Astrocyte (in vitro differentiated cells and primary cell): Measurements from ENCODE around the gene ZBTB45. TPM values are rescaled to one million over a fixed set of nuclear protein-coding genes. Genes with fewer than 3 reads are reported as not detected.

Experiments used
- DNase-seq: peaks from one replicate; pipeline ENCODE4 v3.0.0-alpha.2; 2010; ENCODE audit warnings: low read depth
- FAIRE-seq: peaks from 2 replicates; lab custom pipeline; 2011; peaks lifted over from hg19 to GRCh38; lab: Jason Lieb, UNC
- H2AFZ ChIP-seq: 2 replicates; pipeline ENCODE4 v1.6.0; 2012; ENCODE audit warnings: low read depth, low read length, inconsistent platforms
- H3K27ac ChIP-seq: 2 replicates; pipeline ENCODE4 v1.5.1; 2011; ENCODE audit warnings: low read depth, low read length, inconsistent platforms
- H3K27me3 ChIP-seq: 2 replicates; pipeline ENCODE4 v1.6.0; 2011; ENCODE audit warnings: low read length, inconsistent platforms; ENCODE audit not compliant: insufficient read depth
- H3K36me3 ChIP-seq: 2 replicates; pipeline ENCODE4 v1.5.1; 2011; ENCODE audit warnings: low read length, inconsistent platforms; ENCODE audit not compliant: insufficient read depth
- H3K4me1 ChIP-seq: 2 replicates; pipeline ENCODE4 v1.5.1; 2011; ENCODE audit warnings: low read length, inconsistent platforms; ENCODE audit not compliant: insufficient read depth
- H3K4me2 ChIP-seq: 2 replicates; pipeline ENCODE4 v1.6.0; 2012; ENCODE audit warnings: low read length, inconsistent platforms
- H3K4me3 ChIP-seq: 2 replicates; pipeline ENCODE4 v1.5.1; 2011; ENCODE audit warnings: low read depth, mild to moderate bottlenecking, low read length, inconsistent platforms; ENCODE audit not compliant: insufficient read depth
- H3K79me2 ChIP-seq: 2 replicates; pipeline ENCODE4 v1.6.0; 2012; ENCODE audit warnings: mild to moderate bottlenecking, low read length, inconsistent platforms; ENCODE audit not compliant: insufficient read depth
- H3K9ac ChIP-seq: 2 replicates; pipeline ENCODE4 v1.6.0; 2012; ENCODE audit warnings: mild to moderate bottlenecking, low read length, inconsistent platforms
- H3K9me3 ChIP-seq: 2 replicates; pipeline ENCODE4 v1.5.1; 2012; ENCODE audit warnings: low read depth, mild to moderate bottlenecking, low read length, inconsistent platforms; ENCODE audit not compliant: insufficient read depth
- H4K20me1 ChIP-seq: 2 replicates; pipeline ENCODE4 v1.6.0; 2012; ENCODE audit warnings: low read length, inconsistent platforms; ENCODE audit not compliant: insufficient read depth
- H3K27ac Mint-ChIP-seq: one replicate; pipeline ENCODE4 v1.8.0; 2021; ENCODE audit warnings: mild to moderate bottlenecking, mixed read lengths; ENCODE audit not compliant: unreplicated experiment
- H3K27me3 Mint-ChIP-seq: one replicate; pipeline ENCODE4 v1.8.0; 2021; ENCODE audit warnings: low read depth, mixed read lengths; ENCODE audit not compliant: unreplicated experiment
- H3K36me3 Mint-ChIP-seq: one replicate; pipeline ENCODE4 v1.8.0; 2021; ENCODE audit warnings: low read depth, mixed read lengths; ENCODE audit not compliant: unreplicated experiment
- H3K4me1 Mint-ChIP-seq: one replicate; pipeline ENCODE4 v1.8.0; 2021; ENCODE audit warnings: low read depth, mixed read lengths; ENCODE audit not compliant: unreplicated experiment
- H3K4me3 Mint-ChIP-seq: one replicate; pipeline ENCODE4 v1.8.0; 2021; ENCODE audit warnings: mild to moderate bottlenecking, moderate library complexity, mixed read lengths; ENCODE audit not compliant: unreplicated experiment
- H3K9me3 Mint-ChIP-seq: one replicate; pipeline ENCODE4 v1.8.0; 2021; ENCODE audit warnings: mild to moderate bottlenecking, mixed read lengths; ENCODE audit not compliant: unreplicated experiment
- EZH2 ChIP-seq: IDR thresholded peaks from 2 replicates; pipeline ENCODE4 v1.6.1; 2012; ENCODE audit warnings: mild to moderate bottlenecking, low read length, inconsistent platforms; ENCODE audit not compliant: insufficient read depth
- total RNA-seq: library from RNA; stranded (reverse); gene quantifications from 2 replicates; pipeline ENCODE4 v1.2.1, GENCODE V29; 2021
- TF ChIP-seq, protein P1 (sequence below): IDR thresholded peaks from 2 replicates; pipeline ENCODE4 v1.5.1; 2011; ENCODE audit warnings: low read depth, mild to moderate bottlenecking, inconsistent platforms, low read length, moderate library complexity; ENCODE audit not compliant: insufficient read depth

The ZBTB45 gene
- total RNA-seq, 1 donor from 2014 or later = 16.3 TPM

DNA sequence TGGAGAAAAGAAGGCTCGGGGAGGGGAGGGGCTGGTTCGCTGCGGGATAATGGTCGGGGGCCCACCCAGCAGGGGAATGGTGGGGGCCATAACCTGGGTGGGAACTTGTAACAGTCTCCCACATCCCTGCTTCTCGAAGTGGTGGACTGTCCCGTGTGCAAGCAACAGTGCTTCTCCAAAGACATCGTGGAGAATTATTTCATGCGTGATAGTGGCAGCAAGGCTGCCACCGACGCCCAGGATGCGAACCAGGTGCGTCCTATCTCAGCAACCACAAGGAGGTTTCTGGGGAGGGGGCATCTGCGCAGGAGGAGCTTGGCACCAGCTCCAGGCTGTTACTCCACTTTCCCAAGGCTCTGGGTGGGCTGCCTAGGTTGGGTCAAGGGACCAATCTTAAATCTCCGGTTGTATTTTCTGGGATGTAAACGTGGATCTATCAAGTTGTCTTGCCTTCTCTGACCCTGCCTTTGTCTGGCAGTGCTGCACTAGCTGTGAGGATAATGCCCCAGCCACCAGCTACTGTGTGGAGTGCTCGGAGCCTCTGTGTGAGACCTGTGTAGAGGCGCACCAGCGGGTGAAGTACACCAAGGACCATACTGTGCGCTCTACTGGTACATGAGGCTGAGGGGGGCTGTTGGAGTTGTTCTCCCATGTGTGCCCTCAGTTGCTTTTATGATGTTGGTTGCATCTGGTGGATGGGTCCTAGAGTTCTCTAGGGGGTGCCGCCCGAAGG, 25.8 kb upstream of the ZBTB45 start:
- peaks cover 58% of the 10 kb centered on the region for H4K20me1 ChIP-seq
- no peak for TF ChIP-seq EZH2
- TF ChIP-seq, protein P1, sequence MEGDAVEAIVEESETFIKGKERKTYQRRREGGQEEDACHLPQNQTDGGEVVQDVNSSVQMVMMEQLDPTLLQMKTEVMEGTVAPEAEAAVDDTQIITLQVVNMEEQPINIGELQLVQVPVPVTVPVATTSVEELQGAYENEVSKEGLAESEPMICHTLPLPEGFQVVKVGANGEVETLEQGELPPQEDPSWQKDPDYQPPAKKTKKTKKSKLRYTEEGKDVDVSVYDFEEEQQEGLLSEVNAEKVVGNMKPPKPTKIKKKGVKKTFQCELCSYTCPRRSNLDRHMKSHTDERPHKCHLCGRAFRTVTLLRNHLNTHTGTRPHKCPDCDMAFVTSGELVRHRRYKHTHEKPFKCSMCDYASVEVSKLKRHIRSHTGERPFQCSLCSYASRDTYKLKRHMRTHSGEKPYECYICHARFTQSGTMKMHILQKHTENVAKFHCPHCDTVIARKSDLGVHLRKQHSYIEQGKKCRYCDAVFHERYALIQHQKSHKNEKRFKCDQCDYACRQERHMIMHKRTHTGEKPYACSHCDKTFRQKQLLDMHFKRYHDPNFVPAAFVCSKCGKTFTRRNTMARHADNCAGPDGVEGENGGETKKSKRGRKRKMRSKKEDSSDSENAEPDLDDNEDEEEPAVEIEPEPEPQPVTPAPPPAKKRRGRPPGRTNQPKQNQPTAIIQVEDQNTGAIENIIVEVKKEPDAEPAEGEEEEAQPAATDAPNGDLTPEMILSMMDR = no peak

DNA sequence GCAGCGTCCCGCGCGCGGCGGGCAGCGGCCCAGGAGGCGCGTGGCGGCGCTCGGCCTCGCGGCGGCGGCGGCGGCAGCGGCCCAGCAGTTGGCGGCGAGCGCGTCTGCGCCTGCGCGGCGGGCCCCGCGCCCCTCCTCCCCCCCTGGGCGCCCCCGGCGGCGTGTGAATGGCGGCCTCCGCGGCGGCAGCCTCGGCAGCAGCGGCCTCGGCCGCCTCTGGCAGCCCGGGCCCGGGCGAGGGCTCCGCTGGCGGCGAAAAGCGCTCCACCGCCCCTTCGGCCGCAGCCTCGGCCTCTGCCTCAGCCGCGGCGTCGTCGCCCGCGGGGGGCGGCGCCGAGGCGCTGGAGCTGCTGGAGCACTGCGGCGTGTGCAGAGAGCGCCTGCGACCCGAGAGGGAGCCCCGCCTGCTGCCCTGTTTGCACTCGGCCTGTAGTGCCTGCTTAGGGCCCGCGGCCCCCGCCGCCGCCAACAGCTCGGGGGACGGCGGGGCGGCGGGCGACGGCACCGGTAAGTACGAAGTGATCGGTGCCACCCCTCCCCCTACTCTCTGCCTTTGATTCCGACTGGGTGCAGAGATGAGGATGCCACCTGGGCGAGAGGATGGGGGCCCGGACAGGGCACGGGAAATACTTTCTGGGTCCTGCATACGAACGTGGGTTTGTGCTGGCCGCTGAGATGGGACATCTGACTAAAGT, 25.1 kb upstream of the ZBTB45 start:
- H3K27ac Mint-ChIP-seq = peak overlapping the region; percentile 92
- peaks cover 16% of the 10 kb centered on the region for H3K4me1 ChIP-seq
- peaks cover 51% of the 10 kb centered on the region for H4K20me1 ChIP-seq
- H3K4me3 Mint-ChIP-seq = peak overlapping the region; percentile 98
- H3K27ac ChIP-seq = peak overlapping the region; percentile 89
- H3K36me3 Mint-ChIP-seq = peaks cover 14% of the 10 kb centered on the region
- H3K36me3 ChIP-seq = peaks cover 29% of the 10 kb centered on the region
- DNase-seq = no peak
- H3K4me3 ChIP-seq = peak overlapping the region; percentile 88
- H3K79me2 ChIP-seq = peaks cover 52% of the 10 kb centered on the region
- TF ChIP-seq, protein P1 = no peak
- no peak for TF ChIP-seq EZH2
- H3K9me3 ChIP-seq = no peaks in the 10 kb centered on the region
- H3K9me3 Mint-ChIP-seq = peaks cover 2% of the 10 kb centered on the region
- peak overlapping the region; percentile 97 for H3K9ac ChIP-seq
- peaks cover 17% of the 10 kb centered on the region for H3K4me1 Mint-ChIP-seq
- peak overlapping the region; percentile 98 for H3K4me2 ChIP-seq
- peaks cover 4% of the 10 kb centered on the region for H3K27me3 ChIP-seq
- peak overlapping the region; percentile 49 for H2AFZ ChIP-seq
- no peak for FAIRE-seq
- H3K27me3 Mint-ChIP-seq = peaks cover 9% of the 10 kb centered on the region

More for the DNA sequence above, 25.8 kb upstream of the ZBTB45 start:
- H3K79me2 ChIP-seq = peaks cover 59% of the 10 kb centered on the region
- FAIRE-seq (no peak), DNase-seq (no peak)
- peaks cover 33% of the 10 kb centered on the region for H3K36me3 ChIP-seq
- H3K4me1 ChIP-seq = peaks cover 16% of the 10 kb centered on the region
- Mint-ChIP-seq H3K27ac (peak overlapping the region; percentile 92), H3K9me3 (peaks cover 2% of the 10 kb centered on the region), H3K36me3 (peaks cover 18% of the 10 kb centered on the region), H3K4me1 (peaks cover 17% of the 10 kb centered on the region), H3K27me3 (peaks cover 6% of the 10 kb centered on the region), H3K4me3 (peak overlapping the region; percentile 98)
- no peak overlapping the region for H2AFZ ChIP-seq
- H3K9ac ChIP-seq = peak overlapping the region; percentile 97
- H3K27ac ChIP-seq = peak overlapping the region; percentile 89
- peaks cover 4% of the 10 kb centered on the region for H3K27me3 ChIP-seq
- no peaks in the 10 kb centered on the region for H3K9me3 ChIP-seq
- H3K4me2 ChIP-seq = peak overlapping the region; percentile 98
- peak overlapping the region; percentile 88 for H3K4me3 ChIP-seq
